NCI-H2029 (cell line): ENCODE data around the gene SRGN.

Source experiments
- DNase-seq: peaks from one replicate; lab custom pipeline; 2025; lab: John Stamatoyannopoulos, UW

The SRGN gene

DNA sequence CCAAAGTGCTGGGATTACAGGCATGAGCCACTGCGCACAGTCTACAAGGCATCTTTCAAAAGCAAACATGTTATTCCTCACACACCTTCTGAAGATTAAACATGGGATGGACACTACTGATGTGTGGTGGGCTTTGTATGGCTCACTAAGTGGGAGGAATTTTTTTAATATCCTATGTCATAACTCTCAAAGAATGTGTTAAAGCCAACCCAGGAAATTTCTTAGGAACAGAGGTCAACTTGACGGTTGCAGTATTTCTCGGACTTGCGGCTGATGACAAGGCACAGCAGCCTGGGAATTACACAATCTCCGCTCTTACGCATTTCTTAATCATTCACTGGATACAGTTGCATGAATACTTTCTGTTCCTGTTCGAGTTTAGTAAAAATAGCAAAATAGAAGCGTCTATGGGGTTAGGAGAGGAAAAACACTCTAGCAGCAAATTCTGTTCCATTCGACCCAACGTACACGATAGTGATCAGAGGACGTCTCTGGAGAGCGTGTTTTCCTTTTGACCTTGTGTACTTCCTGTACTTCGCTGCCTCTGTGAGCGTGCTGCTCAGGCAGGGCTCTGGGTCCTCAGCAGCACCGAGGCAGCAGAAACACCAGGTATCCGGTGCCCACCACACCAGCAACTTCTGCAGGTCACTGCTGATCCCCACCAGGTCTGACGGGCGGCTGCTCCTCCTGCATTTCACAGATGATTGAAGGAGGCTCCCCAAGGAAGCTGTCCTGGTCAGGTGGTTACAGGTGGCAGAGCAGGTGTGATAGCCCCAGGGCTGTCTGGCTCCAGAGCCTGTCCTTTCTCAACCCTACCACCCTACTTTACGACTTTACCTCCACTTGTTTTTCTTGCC is 26.4 kb upstream of the SRGN start:
- no peak for DNase-seq

DNA sequence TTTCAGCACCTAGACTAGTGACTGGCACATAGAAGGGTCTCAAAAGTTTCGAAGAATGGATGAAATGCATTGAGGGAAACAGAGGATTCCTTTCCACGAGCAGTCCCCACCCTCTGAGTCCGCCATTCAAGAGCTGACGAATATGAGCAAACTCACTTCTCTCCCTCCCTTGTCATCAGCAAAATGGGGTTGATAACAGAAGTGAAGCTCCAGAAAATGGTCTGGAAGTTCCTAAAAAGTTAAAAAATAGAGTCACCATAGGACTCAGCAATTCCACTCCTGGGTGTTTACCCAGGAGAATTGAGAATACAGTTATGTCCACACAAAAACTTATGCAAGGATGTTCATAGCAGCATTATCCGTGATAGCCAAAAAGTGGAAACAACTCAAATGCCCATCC is 25.0 kb upstream of the SRGN start:
- DNase-seq, result no peak

DNA sequence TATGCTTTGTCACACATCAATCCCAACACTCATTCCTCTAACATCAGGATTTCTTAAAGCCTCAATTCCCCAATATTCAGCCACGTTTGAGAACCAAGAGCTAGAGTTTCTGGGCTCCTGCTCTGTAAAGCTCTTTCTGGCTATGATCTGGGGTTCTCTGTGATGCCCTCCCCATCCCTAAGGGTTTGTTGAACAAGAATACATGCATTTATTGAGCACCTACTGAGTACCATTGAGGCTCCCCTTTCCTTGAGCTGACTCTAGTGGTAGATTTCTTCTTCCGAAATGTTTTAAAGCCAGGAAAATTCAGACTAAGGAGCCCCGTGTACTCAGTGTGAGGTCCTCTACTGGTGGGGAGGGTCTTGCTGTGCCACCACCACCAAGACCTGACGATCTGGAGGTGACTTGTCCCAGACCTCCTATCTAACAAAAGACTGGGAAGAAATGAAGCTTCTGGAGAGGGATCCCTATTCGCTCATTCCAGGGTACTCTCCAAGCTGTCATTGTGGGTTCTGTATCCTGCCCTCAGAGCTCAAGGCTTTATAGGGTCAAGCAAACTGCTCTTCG is 23.1 kb upstream of the SRGN start:
- DNase-seq, result no peak

DNA sequence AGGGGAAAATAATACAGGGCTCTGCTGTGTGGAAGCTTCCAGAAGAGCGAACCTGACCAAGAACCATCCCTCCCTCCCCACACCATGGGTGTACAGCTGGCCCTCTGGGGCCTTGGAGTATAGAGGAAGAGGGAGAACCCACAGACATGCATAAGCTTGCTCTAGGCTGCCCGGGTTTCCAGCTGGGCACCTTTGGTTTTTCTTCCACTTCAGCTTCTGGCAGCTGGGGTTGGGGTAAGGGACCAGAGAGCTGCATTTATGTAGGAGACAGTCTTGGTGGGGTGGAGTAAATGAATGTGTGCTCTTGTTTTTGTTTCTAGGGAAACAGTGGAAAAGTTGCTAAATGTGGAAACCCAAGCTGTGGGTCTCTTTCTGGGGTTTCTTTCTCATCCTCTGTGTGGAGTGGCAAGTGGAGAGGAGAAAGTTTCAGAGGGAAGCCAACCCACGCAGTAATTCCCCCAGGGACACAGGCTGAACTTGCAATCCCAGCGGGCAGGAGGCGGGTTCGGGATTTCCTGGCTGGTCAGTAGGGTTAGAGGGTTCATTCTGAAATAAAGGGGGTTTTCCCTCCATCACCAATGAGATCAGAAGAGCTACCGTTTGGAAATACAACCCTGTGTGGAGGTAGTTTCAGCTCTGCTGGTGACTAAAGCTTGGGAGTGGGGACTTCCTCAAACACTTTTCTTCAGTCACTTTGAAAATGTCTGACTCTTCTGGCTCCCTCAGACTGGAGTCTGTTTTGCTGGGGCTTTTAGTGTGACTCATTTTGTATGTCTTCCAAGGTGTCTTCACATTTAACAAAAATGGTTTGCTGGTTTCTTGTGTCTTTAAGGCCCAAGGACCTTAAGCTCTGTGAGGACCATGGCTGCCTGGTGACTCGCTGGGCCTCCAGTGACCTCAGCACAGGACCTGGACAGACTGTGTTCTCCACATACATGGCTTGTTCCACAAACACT is 22.2 kb upstream of the SRGN start:
- DNase-seq, result no peak

DNA sequence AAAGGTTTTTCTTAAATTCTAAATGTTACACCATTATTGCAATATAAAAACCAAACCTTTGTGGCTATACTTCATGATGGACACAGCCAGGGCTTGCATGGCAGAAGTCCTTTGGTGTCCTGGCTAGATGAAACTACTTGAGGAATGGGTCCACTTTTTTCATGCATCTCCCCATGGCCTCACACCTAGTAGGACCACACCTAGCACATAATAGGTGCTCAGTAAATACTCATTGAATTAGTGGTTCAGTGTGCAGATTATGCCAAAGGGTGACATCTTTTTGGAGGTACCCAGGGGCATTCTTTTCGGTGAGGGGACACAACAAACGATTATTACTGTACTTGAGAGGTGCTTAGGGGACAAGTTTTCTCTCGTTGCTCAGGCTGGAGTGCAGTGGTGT is 20.7 kb upstream of the SRGN start:
- DNase-seq, result no peak

DNA sequence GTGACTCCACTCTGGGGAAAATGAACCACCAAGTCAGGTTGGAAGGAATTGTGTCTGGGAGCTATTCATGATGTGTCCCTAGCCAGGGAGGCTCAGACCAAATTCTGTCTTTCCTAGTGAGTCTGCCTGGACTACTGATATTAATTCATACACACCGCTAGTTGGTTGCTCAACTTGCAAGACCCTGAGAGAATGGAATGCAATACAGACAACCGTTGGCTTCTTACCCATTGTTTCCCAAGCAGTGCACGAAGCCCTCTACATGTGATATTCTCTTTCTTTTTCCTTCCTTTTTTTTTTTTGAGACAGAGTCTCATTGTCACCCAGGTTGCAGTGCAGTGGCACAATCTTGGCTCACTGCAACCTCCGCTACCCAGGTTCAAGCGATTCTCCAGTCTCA is 19.4 kb upstream of the SRGN start:
- DNase-seq, result no peak

DNA sequence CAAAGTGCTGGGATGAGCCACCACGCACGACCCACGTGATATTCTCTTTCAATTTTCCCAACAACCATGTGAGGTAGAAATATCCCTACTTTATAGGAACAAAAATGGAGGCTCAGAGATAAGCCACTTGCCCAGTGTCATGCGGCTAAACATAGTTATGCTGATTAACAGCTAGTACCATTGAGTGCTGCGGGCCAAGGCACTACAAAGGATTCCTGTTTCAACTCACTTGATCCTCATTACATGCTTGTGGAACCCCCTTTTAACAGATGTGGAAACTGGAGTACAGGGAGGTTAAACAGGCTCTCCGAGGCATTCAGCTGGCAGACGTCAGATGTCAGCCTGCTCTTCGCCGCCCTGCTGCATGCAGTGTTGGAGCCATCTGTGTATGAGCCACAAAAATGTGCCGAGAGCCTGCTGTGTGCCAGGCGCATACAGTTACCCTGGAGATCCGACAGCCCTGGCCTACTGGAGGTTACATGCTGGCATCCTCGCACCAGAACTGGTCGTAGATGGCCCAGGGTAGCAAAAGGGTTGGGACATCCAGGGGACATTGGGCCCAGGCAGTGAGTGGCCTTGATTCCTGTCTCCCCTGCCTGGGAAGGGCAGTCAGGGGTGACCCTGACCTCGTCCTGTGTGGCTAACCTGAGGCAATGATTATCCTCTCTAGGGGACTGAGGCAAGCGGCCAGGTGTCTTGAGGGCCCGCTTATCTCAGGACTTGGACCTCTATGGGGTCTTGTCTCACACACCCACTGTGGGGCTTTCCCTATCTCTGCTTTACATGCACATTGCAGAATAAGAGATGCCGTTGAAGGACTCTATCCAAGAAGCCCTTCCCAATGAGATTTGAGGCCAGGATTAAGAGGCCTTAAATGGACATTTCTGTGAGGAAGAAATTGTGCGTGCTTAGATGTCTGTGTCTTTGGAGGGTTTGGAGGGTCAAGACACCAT is 18.5 kb upstream of the SRGN start:
- DNase-seq, result no peak

DNA sequence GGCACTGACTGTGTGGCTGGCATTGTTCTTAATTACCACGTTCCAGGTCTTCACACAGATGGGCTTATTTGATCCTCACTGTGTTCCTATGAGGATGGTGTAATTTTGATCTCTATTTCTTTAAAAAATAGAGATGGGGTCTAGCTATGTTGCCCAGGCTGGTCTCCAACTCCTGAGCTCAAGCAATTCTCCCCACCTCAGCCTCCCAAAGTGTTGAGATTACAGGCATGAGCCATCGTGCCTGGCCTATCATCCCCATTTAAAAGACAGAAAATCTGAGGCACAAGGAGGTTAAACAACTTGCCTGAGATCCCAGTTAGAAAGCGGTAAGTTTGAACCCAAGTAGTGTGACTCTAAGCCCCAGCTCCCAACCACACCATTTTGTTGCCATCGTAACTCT is 17.0 kb upstream of the SRGN start:
- no peak for DNase-seq

DNA sequence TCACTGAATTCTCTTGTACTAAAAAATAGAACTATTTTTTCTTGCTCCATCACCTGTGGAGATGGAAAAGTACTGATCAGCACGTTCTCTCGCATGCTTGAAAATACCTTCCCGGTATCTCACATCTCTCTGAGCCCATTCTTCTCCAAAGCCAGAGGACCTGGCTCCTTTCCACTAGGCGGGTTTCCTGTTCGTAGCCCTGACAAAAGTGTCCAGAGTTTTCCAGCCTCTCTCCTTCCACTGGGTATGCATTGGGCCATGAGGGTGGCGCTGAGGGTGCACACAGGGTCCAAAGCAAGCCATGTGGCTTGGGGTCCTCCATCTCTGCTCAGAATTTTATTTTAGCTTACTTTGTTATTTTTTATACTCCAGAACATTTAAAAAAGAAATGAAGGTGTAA is 16.3 kb upstream of the SRGN start:
- no peak for DNase-seq

DNA sequence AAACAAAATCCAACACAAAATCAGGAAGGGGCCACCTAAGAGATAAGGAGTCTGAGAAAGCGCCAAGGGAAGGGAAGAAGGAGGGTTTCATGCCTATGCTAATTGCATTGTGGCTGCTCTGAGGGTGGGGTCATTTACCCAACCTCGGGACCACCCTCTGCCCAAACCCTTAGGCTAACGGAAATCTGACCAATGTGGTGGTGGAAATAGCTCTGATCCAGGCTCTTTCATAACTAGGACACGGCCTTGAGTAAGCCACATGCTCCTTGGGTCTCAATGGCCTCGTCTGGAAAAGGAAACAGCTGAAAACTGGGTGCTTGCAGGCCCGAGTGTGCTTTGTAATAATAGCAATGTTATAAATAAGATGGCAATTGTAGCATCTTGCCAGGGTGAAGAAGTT is 14.9 kb upstream of the SRGN start:
- no peak for DNase-seq

DNA sequence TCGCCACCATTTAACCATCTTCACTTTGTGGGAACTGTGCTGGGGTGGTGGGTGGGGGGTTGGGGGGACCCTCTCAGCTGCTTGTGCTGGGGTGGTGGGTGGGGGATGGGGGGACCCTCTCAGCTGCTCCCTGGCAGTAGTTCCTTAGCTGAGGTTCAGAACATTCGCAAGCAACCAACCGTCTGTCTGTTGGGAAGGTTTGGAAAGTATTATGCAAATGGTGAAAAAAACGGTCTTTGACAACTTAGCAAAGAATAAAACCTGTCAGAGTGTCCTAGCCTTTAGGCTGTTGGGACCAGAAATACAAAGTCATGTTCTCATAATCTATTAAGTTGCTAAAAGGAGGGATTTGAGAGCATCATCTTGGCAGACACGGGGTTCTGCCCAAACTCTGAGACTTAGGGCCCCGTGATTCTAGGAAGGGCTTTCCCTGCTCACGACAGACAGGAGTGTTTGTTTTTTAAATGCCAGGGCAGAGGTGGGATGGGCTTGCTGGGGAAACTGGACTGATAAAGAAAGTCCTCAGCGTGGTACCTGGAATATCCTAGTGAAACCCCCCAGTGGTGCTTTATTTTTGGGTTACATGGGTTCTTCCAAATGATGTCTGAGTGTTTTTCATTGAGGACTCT is 14.1 kb upstream of the SRGN start:
- DNase-seq, result no peak

DNA sequence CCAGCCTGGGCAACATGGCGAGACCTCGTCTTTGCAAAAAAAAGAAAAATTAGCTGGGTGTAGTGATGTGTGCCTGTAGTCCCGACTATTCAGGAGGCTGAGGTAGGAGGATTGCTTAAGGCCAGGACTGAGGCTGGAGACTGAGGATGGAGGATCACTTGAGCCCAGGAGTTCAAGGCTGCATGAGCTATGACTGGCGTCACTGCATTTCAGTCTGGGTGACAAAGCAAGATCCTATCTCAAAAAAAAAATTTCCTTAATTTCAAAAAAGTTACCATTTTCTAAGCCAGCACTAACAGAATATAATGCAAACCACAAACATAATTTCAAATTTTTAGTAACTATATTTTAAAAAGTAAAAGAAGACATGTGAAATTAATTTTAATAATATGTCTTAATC is 13.4 kb upstream of the SRGN start:
- no peak for DNase-seq

DNA sequence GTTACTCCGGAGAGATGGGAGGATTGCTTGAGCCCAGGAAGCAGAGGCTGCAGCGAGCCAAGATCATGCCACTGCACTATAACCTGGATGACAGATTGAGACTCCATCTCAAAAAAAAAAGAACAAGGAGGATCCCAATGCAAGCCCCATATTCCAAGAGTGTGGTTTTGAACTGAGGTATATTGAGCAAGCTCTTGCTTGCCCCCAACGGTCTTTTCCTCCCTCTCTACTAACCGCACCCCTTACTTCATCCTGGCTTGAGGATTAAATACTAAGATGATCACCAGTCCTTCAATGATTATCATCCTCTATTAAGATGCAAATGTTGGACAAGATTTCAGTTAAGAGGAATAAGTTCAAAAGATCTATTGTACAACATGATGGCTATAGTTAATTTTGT is 12.5 kb upstream of the SRGN start:
- DNase-seq, result no peak

DNA sequence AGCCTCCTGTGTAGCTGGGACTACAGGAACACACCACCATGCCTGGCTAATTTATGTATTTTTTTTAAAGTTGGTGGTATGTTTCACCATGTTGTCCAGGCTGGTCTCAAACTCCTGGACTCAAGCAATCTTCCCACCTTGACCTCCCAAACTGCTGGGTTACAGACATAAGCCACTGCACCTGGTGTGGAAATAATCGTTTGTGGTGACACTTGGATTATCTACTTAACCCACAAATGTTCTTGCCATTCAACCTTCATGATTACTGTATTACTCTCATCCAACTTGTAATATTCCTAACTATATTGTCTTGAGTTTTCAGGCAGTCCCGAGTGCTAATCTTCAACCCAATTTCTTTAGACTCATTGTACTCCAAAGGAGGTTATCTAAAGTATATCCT is 9.6 kb upstream of the SRGN start:
- no peak for DNase-seq

DNA sequence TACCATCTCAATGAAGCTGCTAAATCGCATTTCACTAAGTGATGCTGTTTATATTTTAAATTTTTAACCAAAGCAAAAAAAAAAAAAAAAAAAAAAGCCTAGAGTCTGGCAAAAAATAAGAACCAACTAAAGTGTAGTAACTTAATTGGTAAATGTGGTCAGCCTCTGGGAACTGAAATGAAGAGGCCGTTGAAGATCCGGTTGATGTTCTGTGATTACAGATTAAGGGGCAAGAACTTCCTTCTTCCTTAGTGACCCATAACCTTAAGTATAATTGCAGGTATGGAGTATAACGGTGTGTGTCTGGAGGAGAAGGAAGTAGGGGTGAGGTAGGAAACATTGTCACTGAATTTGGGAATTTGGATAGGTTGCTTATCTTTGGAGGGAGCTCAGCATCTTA is 7.7 kb upstream of the SRGN start:
- DNase-seq, result no peak

DNA sequence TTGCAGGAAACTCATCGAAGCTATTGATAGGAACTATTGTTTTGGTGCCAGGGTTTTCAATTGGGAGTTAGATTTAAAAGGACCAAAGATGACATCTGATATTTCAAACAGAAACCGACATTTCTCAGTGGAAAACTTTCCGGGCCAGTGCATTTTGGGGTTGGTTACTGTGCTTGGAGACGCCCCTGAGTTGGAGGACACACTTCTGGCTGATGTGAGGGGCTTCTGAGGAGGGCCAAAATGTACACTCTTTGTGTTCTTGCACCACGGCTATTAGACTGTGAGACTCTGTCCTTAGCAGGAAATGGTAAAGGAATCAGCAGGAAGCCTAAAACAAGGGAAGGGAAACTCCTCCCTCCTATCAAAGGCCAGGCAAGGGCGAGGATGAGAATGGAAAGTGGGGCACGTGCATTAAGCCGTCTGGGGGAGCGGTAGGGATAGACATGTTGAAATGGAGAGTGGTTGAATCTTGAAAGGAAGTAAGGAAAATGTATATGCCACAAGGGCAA is 1.8 kb upstream of the SRGN start:
- no peak for DNase-seq

DNA sequence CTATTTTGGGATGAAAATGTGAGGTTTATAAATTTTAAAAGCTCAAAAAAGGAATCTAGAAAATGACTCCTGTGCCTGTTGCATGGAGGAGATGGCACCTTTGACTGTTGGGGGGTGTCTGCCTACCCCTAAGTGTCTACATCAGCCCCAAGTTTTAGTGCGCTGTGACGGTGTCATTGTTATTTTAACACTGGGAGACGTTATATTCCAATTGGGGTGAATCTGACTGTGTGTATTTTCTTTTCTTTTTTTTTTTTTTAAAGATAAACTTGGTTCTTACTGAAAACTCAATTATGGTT is 517 bp downstream of the SRGN start:
- no peak for DNase-seq

DNA sequence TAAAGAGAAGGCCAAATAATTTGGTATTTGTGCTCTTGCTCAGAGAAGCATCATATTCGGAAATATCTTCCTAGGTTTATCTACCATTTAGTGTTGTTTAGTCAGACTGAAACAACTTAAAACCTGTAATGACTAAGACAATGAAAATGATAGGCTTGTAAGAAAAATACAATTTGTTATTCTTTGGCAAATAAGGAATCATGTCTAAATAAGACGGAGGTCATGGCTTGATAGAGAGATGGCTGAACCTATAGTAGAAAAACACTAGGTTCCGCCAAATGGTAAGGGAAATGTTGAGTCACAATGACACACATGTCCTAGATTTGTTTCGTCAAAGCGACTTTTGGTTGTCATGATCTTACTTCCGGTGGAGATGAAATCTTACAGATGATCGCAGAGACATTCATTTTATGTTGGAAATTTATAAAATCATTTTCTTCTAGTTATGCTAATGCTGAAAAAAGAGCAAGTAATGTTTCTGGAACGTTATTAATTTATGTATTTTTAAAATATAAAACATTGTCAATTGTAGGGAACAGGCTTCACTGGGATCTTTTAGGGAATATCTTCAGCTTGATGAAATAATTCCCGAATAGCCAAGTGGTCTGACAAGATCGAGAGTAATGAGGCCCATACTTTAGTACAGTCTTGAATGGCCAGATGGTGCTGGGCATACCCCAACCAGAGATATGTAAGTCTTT is 1.0 kb downstream of the SRGN start:
- DNase-seq, result no peak

DNA sequence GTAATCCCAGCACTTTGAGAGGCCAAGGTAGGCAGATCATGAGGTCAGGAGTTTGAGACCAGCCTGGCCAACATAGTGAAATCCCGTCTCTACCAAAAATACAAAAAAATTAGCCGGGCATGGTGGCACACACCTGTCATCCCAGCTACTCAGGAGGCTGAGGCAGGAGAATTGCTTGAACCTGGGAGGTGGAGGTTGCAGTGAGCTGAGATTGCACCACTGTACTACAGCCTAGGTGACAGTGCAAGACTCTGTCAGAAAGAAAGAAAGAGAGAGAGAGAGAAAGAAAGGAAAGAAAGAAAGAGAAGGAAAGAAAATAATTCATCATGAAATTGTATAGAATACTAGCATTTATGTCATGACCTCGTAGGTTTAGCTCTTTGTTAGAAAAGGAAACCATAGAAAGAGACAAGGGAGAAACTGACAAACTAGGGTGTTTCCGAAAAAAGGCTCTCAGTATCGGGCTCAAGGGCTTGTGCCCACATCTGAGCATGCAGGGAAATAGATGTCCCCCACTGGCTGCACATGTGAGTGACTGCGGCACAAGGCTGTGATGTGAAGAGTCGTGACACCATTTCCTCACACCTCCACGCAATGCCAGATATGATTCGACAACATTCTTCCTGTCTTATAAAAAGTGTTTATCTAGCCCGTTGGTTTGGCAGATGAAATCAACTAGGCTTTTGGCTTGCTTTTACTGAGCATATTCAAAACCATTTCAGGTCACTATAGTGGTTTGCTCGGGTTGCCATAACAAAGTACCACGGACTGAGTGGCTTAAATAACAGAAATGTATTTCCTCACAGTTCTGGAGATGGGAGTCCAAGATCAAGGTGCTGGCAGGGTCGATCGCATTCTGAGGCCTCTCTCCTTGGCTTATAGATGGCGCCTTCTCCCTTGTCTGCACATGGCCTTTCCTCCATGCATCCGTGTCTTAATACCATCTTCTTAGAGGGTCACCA is 2.0 kb downstream of the SRGN start:
- no peak for DNase-seq
